SK-N-SH (cell line): ENCODE results near the gene RPGR. TPM values are rescaled to one million over a fixed set of nuclear protein-coding genes. Genes with fewer than 3 reads are reported as not detected.

ENCODE experiments used
- CTCF ChIA-PET: fragments of 300-600, 350-600 bp; formaldehyde crosslinking; extraction: SDS; loops from one replicate; lab custom pipeline; 2021; lab: Yijun Ruan, JAX
- POLR2A ChIA-PET: fragments of 350-600 bp; sonication (Branson Sonifier 250); formaldehyde crosslinking; extraction: SDS; loops from one replicate; lab custom pipeline; 2020; ENCODE audit warnings: antibody characterized with exemption, inconsistent platforms; lab: Yijun Ruan, JAX
- DNase-seq: peaks from one replicate; pipeline ENCODE4 v3.0.0; 2012
- H2AFZ ChIP-seq: fragments of 200-600 bp; sonication (generic); 2 replicates; pipeline ENCODE4 v1.8.1; 2016; ENCODE audit warnings: antibody characterized with exemption, mild to moderate bottlenecking, low read depth
- H3F3A ChIP-seq: fragments of 200-600 bp; sonication (generic); replicated peaks from 2 replicates; pipeline ENCODE3; 2016; ENCODE audit warnings: antibody characterized with exemption, mild to moderate bottlenecking; ENCODE audit not compliant: insufficient read depth
- H3K27ac ChIP-seq, 2 experiments: fragments of 200-500 bp in 1 of 2; fragments of 200-600 bp in 1 of 2; sonication (Bioruptor generic) in 1 of 2; sonication (generic), shearing (Covaris generic) in 1 of 2; 2 replicates each; pipeline versions ENCODE4 v1.5.1 to v1.6.1; 2014 to 2016; ENCODE audit warnings: low read depth in 2 of 2, inconsistent platforms in 1 of 2, low read length in 1 of 2, mild to moderate bottlenecking in 1 of 2, mixed read lengths in 1 of 2
- H3K27me3 ChIP-seq: fragments of 200-600 bp; sonication (generic), shearing (Covaris generic); 2 replicates; pipeline ENCODE4 v1.6.1; 2016; ENCODE audit warnings: mixed run types; ENCODE audit not compliant: insufficient read depth
- H3K36me3 ChIP-seq, 2 experiments: fragments of 200-500 bp in 1 of 2; fragments of 200-600 bp in 1 of 2; sonication (Bioruptor generic) in 1 of 2; sonication (generic) in 1 of 2; replicated peaks in 1 of 2; 2 replicates each; pipeline versions ENCODE3 to v1.5.1; 2014 to 2016; ENCODE audit warnings: low read length in 1 of 2, mild to moderate bottlenecking in 1 of 2; ENCODE audit not compliant: insufficient read depth in 2 of 2, control insufficient read depth in 1 of 2
- H3K4me1 ChIP-seq, 2 experiments: fragments of 200-500 bp in 1 of 2; fragments of 200-600 bp in 1 of 2; sonication (Bioruptor generic) in 1 of 2; sonication (generic), shearing (Covaris generic) in 1 of 2; 2 replicates each; pipeline versions ENCODE4 v1.5.1 to v1.6.1; 2014 to 2016; ENCODE audit warnings: low read depth in 1 of 2, low read length in 1 of 2, mixed run types in 1 of 2; ENCODE audit not compliant: insufficient read depth in 2 of 2, control insufficient read depth in 1 of 2
- H3K4me2 ChIP-seq: fragments of 200-600 bp; sonication (generic), shearing (Covaris generic); 2 replicates; pipeline ENCODE4 v1.6.1; 2017; ENCODE audit warnings: mixed run types
- H3K4me3 ChIP-seq, 2 experiments: fragments of 200-500 bp in 1 of 2; fragments of 200-600 bp in 1 of 2; sonication (Bioruptor generic) in 1 of 2; sonication (generic), shearing (Covaris generic) in 1 of 2; 2 replicates each; pipeline versions ENCODE4 v1.5.1 to v1.8.1; 2014 to 2016; ENCODE audit warnings: low read depth in 2 of 2, inconsistent platforms in 1 of 2, low read length in 1 of 2, mild to moderate bottlenecking in 1 of 2, mixed read lengths in 1 of 2, moderate library complexity in 1 of 2
- H3K79me2 ChIP-seq: fragments of 200-600 bp; sonication (generic); 2 replicates; pipeline ENCODE4 v1.8.1; 2017; ENCODE audit warnings: mild to moderate bottlenecking; ENCODE audit not compliant: insufficient read depth
- H3K9ac ChIP-seq: fragments of 200-600 bp; sonication (generic); 2 replicates; pipeline ENCODE4 v1.6.1; 2017; ENCODE audit warnings: mixed run types
- H3K9me2 ChIP-seq: fragments of 200-600 bp; sonication (generic); 2 replicates; pipeline ENCODE4 v1.6.1; 2017; ENCODE audit warnings: mixed run types
- H3K9me3 ChIP-seq: fragments of 200-600 bp; sonication (generic); 2 replicates; pipeline ENCODE4 v1.6.1; 2017; ENCODE audit warnings: mixed run types, mild to moderate bottlenecking, moderate library complexity
- H4K20me1 ChIP-seq: fragments of 200-600 bp; sonication (generic); 2 replicates; pipeline ENCODE4 v1.6.1; 2017; ENCODE audit warnings: mild to moderate bottlenecking, mixed run types; ENCODE audit not compliant: insufficient read depth
- FOSL2 ChIP-seq: IDR thresholded peaks from 2 replicates; pipeline ENCODE4 v1.4.0; 2012; ENCODE audit warnings: low read depth, mild to moderate bottlenecking, moderate library complexity, borderline replicate concordance
- FOXJ3 ChIP-seq: sonication (generic); formaldehyde crosslinking; IDR thresholded peaks from 2 replicates; pipeline ENCODE4 v1.5.1; 2020; ENCODE audit warnings: mild to moderate bottlenecking, missing genetic modification reagents
- GABPA ChIP-seq: IDR thresholded peaks from 2 replicates; pipeline ENCODE4 v1.4.0; 2012; ENCODE audit warnings: low read depth, mild to moderate bottlenecking
- NFIC ChIP-seq: IDR thresholded peaks from 2 replicates; pipeline ENCODE4 v1.4.0; 2012; ENCODE audit warnings: borderline replicate concordance
- RAD21 ChIP-seq: IDR thresholded peaks from 2 replicates; pipeline ENCODE4 v1.6.1; 2012; ENCODE audit warnings: mild to moderate bottlenecking, low read length
- REST ChIP-seq: IDR thresholded peaks from 2 replicates; pipeline ENCODE4 v1.6.1; 2012; ENCODE audit warnings: mild to moderate bottlenecking, low read depth, low read length, moderate library complexity
- RXRA ChIP-seq: IDR thresholded peaks from 2 replicates; pipeline ENCODE4 v1.4.0; 2012; ENCODE audit warnings: low read depth, mild to moderate bottlenecking, borderline replicate concordance
- SIN3A ChIP-seq: IDR thresholded peaks from 2 replicates; pipeline ENCODE4 v1.6.1; 2012; ENCODE audit warnings: low read depth, mild to moderate bottlenecking, low read length, moderate library complexity, borderline replicate concordance
- TAF1 ChIP-seq: IDR thresholded peaks from 2 replicates; pipeline ENCODE4 v1.6.1; 2012; ENCODE audit warnings: low read depth, mild to moderate bottlenecking, low read length, moderate library complexity, borderline replicate concordance
- TCF12 ChIP-seq: IDR thresholded peaks from 2 replicates; pipeline ENCODE4 v1.4.0; 2012
- TEAD4 ChIP-seq: IDR thresholded peaks from 2 replicates; pipeline ENCODE4 v1.4.0; 2012; ENCODE audit warnings: mild to moderate bottlenecking, borderline replicate concordance; ENCODE audit not compliant: insufficient read depth
- USF1 ChIP-seq: IDR thresholded peaks from 2 replicates; pipeline ENCODE4 v1.4.0; 2012; ENCODE audit warnings: low read depth, borderline replicate concordance
- ZBTB33 ChIP-seq: IDR thresholded peaks from 2 replicates; pipeline ENCODE4 v1.4.0; 2012; ENCODE audit warnings: low read depth, borderline replicate concordance
- WGBS: methylation state at CpG from one replicate; pipeline ENCODE4 v1.1.6; 2017; ENCODE audit warnings: low lambda C conversion rate; 5-methylcytosine and 5-hydroxymethylcytosine counted together
- polyA plus RNA-seq, 3 experiments: library from polyadenylated mRNA; depleted of rRNA; stranded (reverse); fragments of >200 nt; gene quantifications; 2 replicates each; pipeline ENCODE4 v1.2.3, GENCODE V29; 2012

RPGR gene
- polyA plus RNA-seq, 1 of the 3 experiments (the other 2 are of a cell fraction): 1.2 TPM

- TF ChIP-seq TCF12 (no peak), NFIC (no peak), RAD21 (peak; percentile 41), GABPA (no peak)
Observed at GRCh38 chrX:38260231-38260630, 67.1 kb downstream of the RPGR start (continued).

GRCh38 chrX:38256019-38256418 is 71.3 kb downstream of the RPGR start:
- H3K27me3 ChIP-seq: no peaks in the 10 kb centered on the region
- no peak for DNase-seq

More at GRCh38 chrX:38256019-38256418, 71.3 kb downstream of the RPGR start:
- H3K9ac ChIP-seq: no peak overlapping the region
- H3K36me3 ChIP-seq: no peaks in the 10 kb centered on the region
- no peaks in the 10 kb centered on the region for H3K9me2 ChIP-seq
- no peaks in the 10 kb centered on the region for H4K20me1 ChIP-seq
- no peak for TF ChIP-seq USF1
- no peak for TF ChIP-seq FOSL2
- no peak for TF ChIP-seq RXRA
- TF ChIP-seq TEAD4: no peak
- no peak for TF ChIP-seq FOXJ3
- TF ChIP-seq RAD21: no peak
- no peak for TF ChIP-seq REST
- TF ChIP-seq SIN3A: no peak
- no peak for TF ChIP-seq TAF1
- no peak for TF ChIP-seq NFIC
- TF ChIP-seq ZBTB33: no peak
- TF ChIP-seq GABPA: no peak
- no peak overlapping the region for H3K27ac ChIP-seq
- CTCF ChIA-PET: no interaction called here
- POLR2A ChIA-PET: no interaction called here
- H3K79me2 ChIP-seq: no peaks in the 10 kb centered on the region
- H3K4me3 ChIP-seq: no peak overlapping the region
- no peaks in the 10 kb centered on the region for H3K9me3 ChIP-seq
- no peaks in the 10 kb centered on the region for H3F3A ChIP-seq
- no peak overlapping the region for H2AFZ ChIP-seq
- H3K4me2 ChIP-seq: no peak overlapping the region
- no peaks in the 10 kb centered on the region for H3K4me1 ChIP-seq
- WGBS: 81% methylated on average over 13 of the region's 30 CpGs
